HepG2 (cell line): ENCODE measurements around the gene OCSTAMP. TPM values are rescaled to one million over a fixed set of nuclear protein-coding genes. Genes with fewer than 3 reads are reported as not detected.

Experiments used
- ATAC-seq: fragments of 200-7000 bp; cut with Tn5 transposase; 3 replicates; pipeline ENCODE4 v1.9.1; 2020; ENCODE audit warnings: mild to moderate bottlenecking, moderate library complexity
- BruUV-seq: library from RNA; stranded (reverse); fragments of 400-500 nt; replicated peaks from 2 replicates; lab custom pipeline; 2021; lab: Mats Ljungman, UMichigan
- CTCF ChIA-PET: fragments of 300-600 bp; formaldehyde crosslinking; extraction: SDS; loops from one replicate; lab custom pipeline; 2021; ENCODE audit warnings: low total read pairs, inconsistent platforms, low intra/inter-chr PET ratio; lab: Yijun Ruan, JAX
- POLR2A ChIA-PET: fragments of 350-600 bp; sonication (Branson Sonifier 250); formaldehyde crosslinking; loops from one replicate; lab custom pipeline; 2020; ENCODE audit warnings: antibody characterized with exemption, inconsistent platforms; lab: Yijun Ruan, JAX
- DNase-seq: peaks from one replicate; pipeline ENCODE4 v3.0.0-alpha.2; 2015; ENCODE audit warnings: low spot score
- FAIRE-seq: peaks from 3 replicates; lab custom pipeline; 2011; peaks lifted over from hg19 to GRCh38; lab: Jason Lieb, UNC
- H2AFZ ChIP-seq: one replicate; pipeline ENCODE4 v1.6.1; 2011; ENCODE audit warnings: low read length, inconsistent platforms
- H3K27ac ChIP-seq: fragments of 300-600 bp; 3 replicates; pipeline ENCODE4 v1.8.0; 2011; ENCODE audit warnings: mixed run types, mild to moderate bottlenecking, mixed read lengths, low read length, inconsistent platforms; ENCODE audit not compliant: insufficient read depth; ENCODE audit errors: extremely low read length
- H3K27me3 ChIP-seq, 2 experiments: fragments of 200-600 bp in 1 of 2; 2 replicates in 1 of 2; 3 replicates in 1 of 2; pipeline versions ENCODE4 v1.6.0 to v1.8.0; 2011; ENCODE audit warnings: low read length in 2 of 2, mild to moderate bottlenecking in 2 of 2, moderate library complexity in 2 of 2, inconsistent platforms in 1 of 2; ENCODE audit not compliant: insufficient read depth in 2 of 2, control insufficient read depth in 1 of 2
- H3K36me3 ChIP-seq, 2 experiments: fragments of 200-600 bp in 1 of 2; replicated peaks in 1 of 2; 2 replicates in 1 of 2; 3 replicates in 1 of 2; pipeline versions ENCODE4 v1.5.1 to v1.8.0; 2011; ENCODE audit warnings: low read length in 2 of 2, inconsistent platforms in 1 of 2; ENCODE audit not compliant: insufficient read depth in 2 of 2, control insufficient read depth in 1 of 2
- H3K4me1 ChIP-seq: 2 replicates; pipeline ENCODE4 v1.5.1; 2012; ENCODE audit warnings: low read length, inconsistent platforms; ENCODE audit not compliant: insufficient read depth
- H3K4me2 ChIP-seq: 2 replicates; pipeline ENCODE4 v1.6.0; 2011; ENCODE audit warnings: low read depth, low read length, inconsistent platforms
- H3K4me3 ChIP-seq, 3 experiments: fragments of 200-600 bp in 1 of 3; sonication (generic), shearing (Covaris generic) in 1 of 3; replicated peaks in 1 of 3; 2 replicates each; pipeline ENCODE4 v1.5.1; 2011 to 2016; ENCODE audit warnings: low read length in 3 of 3, inconsistent platforms in 2 of 3, low read depth in 2 of 3, mild to moderate bottlenecking in 2 of 3, control low read depth in 1 of 3, mixed read lengths in 1 of 3; ENCODE audit not compliant: insufficient read depth in 1 of 3
- H3K79me2 ChIP-seq: one replicate; pipeline ENCODE4 v1.6.1; 2011; ENCODE audit warnings: low read length, inconsistent platforms; ENCODE audit not compliant: insufficient read depth
- H3K9ac ChIP-seq: 2 replicates; pipeline ENCODE4 v1.6.0; 2011; ENCODE audit warnings: mild to moderate bottlenecking, low read depth, low read length, inconsistent platforms; ENCODE audit not compliant: insufficient read depth
- H3K9me3 ChIP-seq: 2 replicates; pipeline ENCODE4 v1.5.1; 2012; ENCODE audit warnings: mild to moderate bottlenecking, low read length
- H4K20me1 ChIP-seq: 2 replicates; pipeline ENCODE4 v1.6.0; 2011; ENCODE audit warnings: inconsistent platforms, mild to moderate bottlenecking, low read length, moderate library complexity; ENCODE audit not compliant: insufficient read depth
- ARNT2 ChIP-seq: sonication (generic); formaldehyde crosslinking; IDR thresholded peaks from 2 replicates; pipeline ENCODE4 v1.8.0; 2022; ENCODE audit warnings: mild to moderate bottlenecking, low read depth, missing genetic modification reagents, moderate library complexity
- BRF2 ChIP-seq: sonication (generic); formaldehyde crosslinking; IDR thresholded peaks from 2 replicates; pipeline ENCODE4 v1.8.1; 2022; ENCODE audit warnings: mild to moderate bottlenecking, missing genetic modification reagents
- CBFB ChIP-seq: sonication (generic); formaldehyde crosslinking; IDR thresholded peaks from 2 replicates; pipeline ENCODE4 v1.4.0; 2020; ENCODE audit warnings: missing genetic modification reagents
- ELF4 ChIP-seq: sonication (generic); formaldehyde crosslinking; IDR thresholded peaks from 2 replicates; pipeline ENCODE4 v1.5.0; 2020; ENCODE audit warnings: missing genetic modification reagents, mild to moderate bottlenecking, moderate library complexity, borderline replicate concordance
- FOSL2 ChIP-seq: sonication (generic); formaldehyde crosslinking; IDR thresholded peaks from 2 replicates; pipeline ENCODE4 v1.4.0; 2020; ENCODE audit warnings: missing genetic modification reagents
- HOXA3 ChIP-seq: sonication (generic); formaldehyde crosslinking; IDR thresholded peaks from 2 replicates; pipeline ENCODE4 v1.5.0; 2020; ENCODE audit warnings: missing genetic modification reagents
- KAT7 ChIP-seq: IDR thresholded peaks from 2 replicates; pipeline ENCODE4 v1.6.1; 2018; ENCODE audit warnings: borderline replicate concordance, missing compliant biosample characterization
- MEIS2 ChIP-seq: sonication (generic); formaldehyde crosslinking; IDR thresholded peaks from 2 replicates; pipeline ENCODE4 v1.9.0; 2021; ENCODE audit warnings: mild to moderate bottlenecking, missing genetic modification reagents
- RAD51 ChIP-seq: fragments of 450-650 bp; IDR thresholded peaks from 2 replicates; pipeline ENCODE4 v1.6.1; 2016; ENCODE audit warnings: borderline replicate concordance
- STAG1 ChIP-seq: sonication (generic); formaldehyde crosslinking; IDR thresholded peaks from 2 replicates; pipeline ENCODE4 v1.4.0; 2020; ENCODE audit warnings: missing genetic modification reagents
- THAP8 ChIP-seq: sonication (generic); formaldehyde crosslinking; IDR thresholded peaks from 2 replicates; pipeline ENCODE4 v1.5.1; 2020; ENCODE audit warnings: missing genetic modification reagents, mild to moderate bottlenecking, borderline replicate concordance
- ZBTB34 ChIP-seq: sonication (generic); formaldehyde crosslinking; IDR thresholded peaks from 2 replicates; pipeline ENCODE4 v1.8.0; 2022; ENCODE audit warnings: mild to moderate bottlenecking, missing genetic modification reagents
- ZFP36 ChIP-seq: fragments of 150-350 bp; IDR thresholded peaks from 2 replicates; pipeline ENCODE4 v1.6.1; 2018; ENCODE audit warnings: borderline replicate concordance, low read length, low read depth; ENCODE audit not compliant: partially characterized antibody
- ZNF10 ChIP-seq: sonication (generic); formaldehyde crosslinking; IDR thresholded peaks from 2 replicates; pipeline ENCODE4 v1.4.0; 2020; ENCODE audit warnings: mild to moderate bottlenecking, low read depth, missing genetic modification reagents, borderline replicate concordance
- ZNF230 ChIP-seq: sonication (generic); formaldehyde crosslinking; IDR thresholded peaks from 2 replicates; pipeline ENCODE4 v1.4.0; 2020; ENCODE audit warnings: mild to moderate bottlenecking, missing genetic modification reagents
- ZNF3 ChIP-seq: IDR thresholded peaks from 2 replicates; pipeline ENCODE4 v1.7.0; 2017; ENCODE audit warnings: inconsistent platforms
- WGBS: methylation state at CpG from one replicate; pipeline ENCODE4 v1.1.6; 2017; ENCODE audit warnings: low lambda C conversion rate; 5-methylcytosine and 5-hydroxymethylcytosine counted together
- in situ Hi-C: cut with HindIII; loops from 2 replicates; pipeline ENCODE4 v1.10.0; 2017; ENCODE audit warnings: low pct_unique_long_range_greater_than_20kb; ENCODE audit not compliant: extremely low pct_ligation_motif_present
- intact Hi-C: fragments of 100-400 bp; cut with micrococcal nuclease; formaldehyde crosslinking; loops from one replicate; pipeline ENCODE4 v1.10.0; 2022; ENCODE audit not compliant: unreplicated experiment
- polyA plus RNA-seq, 8 experiments: library from polyadenylated mRNA; depleted of rRNA in 3 of 8; stranded (reverse) in 7 of 8; unstranded in 1 of 8; fragments of >200 nt; fragmentation: Illumina TruSeq in 4 of 8; extraction: Trizol in 4 of 8; gene quantifications; 2 replicates each; pipeline versions ENCODE4 v1.2.1 to v1.2.3, GENCODE V29; 2011 to 2016; ENCODE audit warnings: low read depth in 4 of 8, missing spikeins in 1 of 8, mixed read lengths in 1 of 8; ENCODE audit not compliant: insufficient read depth in 1 of 8
- total RNA-seq, 5 experiments: library from RNA; depleted of rRNA; stranded (reverse); fragments of >200 nt; fragmentation: Illumina TruSeq; extraction: Trizol; gene quantifications; 2 replicates each; pipeline ENCODE4 v1.2.3, GENCODE V29; 2016; ENCODE audit warnings: low read depth in 1 of 5

Gene OCSTAMP
- total and polyA plus RNA-seq, 2 of the 13 experiments (the other 11 are each of a cell fraction or from before 2014, with no cell fraction given): not detected

GRCh38 chr20:46549188-46549972 is 1.1 kb downstream of the OCSTAMP start:
- CTCF ChIA-PET: no interaction called here

More at GRCh38 chr20:46549188-46549972, 1.1 kb downstream of the OCSTAMP start:
- Histone ChIP-seq H3K79me2 (no peaks in the 10 kb centered on the region), H3K36me3 (no peaks in the 10 kb centered on the region), H3K9me3 (no peaks in the 10 kb centered on the region), H3K4me1 (peaks cover 40% of the 10 kb centered on the region), H3K27ac (no peak overlapping the region), H3K4me2 (no peak overlapping the region), H3K4me3 (no peak overlapping the region), H3K27me3 (peaks cover 5 to 18% of the 10 kb centered on the region in 2 experiments; a peak in 3 of 5 replicates), H4K20me1 (no peaks in the 10 kb centered on the region), H2AFZ (no peak overlapping the region), H3K9ac (no peak overlapping the region)
- FAIRE-seq: peak; percentile 50
- BruUV-seq: no TSS peak
- 14% methylated on average over 4 of the region's 4 CpGs for WGBS
- no peak; the same call in 2 of the 3 replicates for ATAC-seq
- in situ Hi-C loops (no loop called here), intact Hi-C loops (no loop called here)
- no peak for DNase-seq
- POLR2A ChIA-PET: interaction anchor here (1.2 kb wide), 1 partner anchor 10 kb away, joined by 3 read pairs; no protein-coding TSS in a partner anchor
- TF ChIP-seq HOXA3: no peak
- peak; percentile 28 for TF ChIP-seq ZFP36
- TF ChIP-seq CBFB (CRISPR knock-in tag): no peak
- no peak for TF ChIP-seq ARNT2 (CRISPR knock-in tag)
- TF ChIP-seq MEIS2 (CRISPR knock-in tag): no peak
- no peak for TF ChIP-seq ZNF10 (CRISPR knock-in tag)
- TF ChIP-seq FOSL2: peak; percentile 61
- no peak for TF ChIP-seq RAD51
- 0 out of 2 replicates have a peak, but pooled peaks have one; percentile 4 for TF ChIP-seq STAG1 (CRISPR knock-in tag)
- TF ChIP-seq KAT7: no peak
- TF ChIP-seq THAP8 (CRISPR knock-in tag): no peak
- no peak for TF ChIP-seq ZNF3 (CRISPR knock-in tag)
- no peak for TF ChIP-seq ZBTB34
- TF ChIP-seq BRF2 (CRISPR knock-in tag): no peak
- TF ChIP-seq ELF4 (CRISPR knock-in tag): no peak
- TF ChIP-seq ZNF230 (CRISPR knock-in tag): no peak
